Measurements from ENCODE around the gene WNK2.

The WNK2 gene

GRCh38 chr9:93161786-93162562 is 22.0 kb upstream of the WNK2 start:
- no peak for DNase-seq

- DNase-seq = no peak
These were observed 19.9 kb upstream of the WNK2 start for GRCh38 chr9:93164085-93164484.

- DNase-seq = no peak
These were observed 17.2 kb upstream of the WNK2 start for GRCh38 chr9:93166699-93167098.

- no peak for DNase-seq
These were observed 16.8 kb upstream of the WNK2 start for GRCh38 chr9:93167185-93167584.

- no peak for DNase-seq
These were observed 16.1 kb upstream of the WNK2 start for GRCh38 chr9:93167838-93168237.

GRCh38 chr9:93168581-93168980 is 15.4 kb upstream of the WNK2 start:
- DNase-seq = no peak

GRCh38 chr9:93169444-93169843 is 14.5 kb upstream of the WNK2 start:
- DNase-seq = no peak

GRCh38 chr9:93170571-93170970 is 13.4 kb upstream of the WNK2 start:
- DNase-seq = no peak

GRCh38 chr9:93171261-93171990 is 12.5 kb upstream of the WNK2 start:
- no peak for DNase-seq

- no peak for DNase-seq
These were observed 11.1 kb upstream of the WNK2 start for GRCh38 chr9:93172666-93173364.

- DNase-seq = no peak
These were observed 10.4 kb upstream of the WNK2 start for GRCh38 chr9:93173365-93174051.

GRCh38 chr9:93174976-93175375 is 9.0 kb upstream of the WNK2 start:
- no peak for DNase-seq

GRCh38 chr9:93177676-93178075 is 6.3 kb upstream of the WNK2 start:
- DNase-seq = no peak

- DNase-seq = no peak
These were observed 4.8 kb upstream of the WNK2 start for GRCh38 chr9:93178851-93179786.

- DNase-seq = no peak
These were observed 3.0 kb upstream of the WNK2 start for GRCh38 chr9:93180938-93181337.

GRCh38 chr9:93181672-93182435 is 2.1 kb upstream of the WNK2 start:
- DNase-seq = no peak

- DNase-seq = no peak
These were observed 1.4 kb upstream of the WNK2 start for GRCh38 chr9:93182572-93182971.

GRCh38 chr9:93183131-93183662 is 742 bp upstream of the WNK2 start:
- no peak for DNase-seq

- DNase-seq = no peak
These were observed 710 bp downstream of the WNK2 start for GRCh38 chr9:93184432-93185265.
